GM21737 (cell line): ENCODE results near the gene HRH2.

ENCODE experiments used
- ATAC-seq: cut with Tn5 transposase; IDR thresholded peaks from one replicate; pipeline ENCODE4 v1.9.1; 2021; ENCODE audit warnings: mild to moderate bottlenecking, moderate library complexity; ENCODE audit not compliant: unreplicated experiment

The HRH2 gene

GRCh38 chr5:175674731-175675346 is 17.0 kb downstream of the HRH2 start:
- no peak for ATAC-seq

DNA sequence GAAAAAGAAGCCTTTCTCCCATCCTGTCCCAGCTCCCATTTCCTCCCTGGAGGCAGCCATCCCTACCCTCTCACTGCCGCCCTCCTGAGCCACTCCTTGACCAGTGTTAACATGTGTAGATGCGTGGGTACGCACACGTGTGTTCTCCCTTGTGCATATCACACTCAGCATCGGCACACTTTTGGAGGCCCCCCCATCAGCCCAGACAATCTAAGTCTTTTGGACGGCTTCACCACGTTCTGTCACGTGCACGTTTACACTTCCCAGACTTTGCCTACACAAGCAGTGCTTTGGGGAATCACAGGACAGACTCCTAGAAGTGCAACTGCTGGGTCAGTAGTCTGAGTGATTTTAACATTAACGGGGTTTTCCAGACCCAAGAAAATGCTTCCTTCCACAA is 18.0 kb downstream of the HRH2 start:
- ATAC-seq: no peak

DNA sequence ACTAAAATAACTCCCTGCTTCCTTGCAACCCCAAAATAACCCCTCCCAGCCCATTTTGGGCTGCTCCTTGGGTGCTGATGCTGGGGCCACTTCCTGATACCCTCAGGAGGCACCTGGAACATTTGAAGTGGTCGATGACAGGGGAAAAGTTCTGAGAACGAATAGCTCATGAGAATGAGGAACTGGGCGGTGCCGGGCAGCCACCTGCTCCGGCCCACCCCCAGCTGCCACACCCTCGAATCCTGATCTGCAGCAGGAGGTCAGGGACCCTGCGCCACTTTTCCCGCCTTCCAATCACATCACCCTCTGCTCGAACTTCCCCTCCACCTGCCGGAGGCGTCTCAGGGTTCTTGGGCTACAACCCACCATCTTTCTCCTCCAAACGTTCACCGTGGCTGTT is 19.7 kb downstream of the HRH2 start:
- ATAC-seq: no peak

GRCh38 chr5:175678074-175678473 is 20.2 kb downstream of the HRH2 start:
- no peak for ATAC-seq

DNA sequence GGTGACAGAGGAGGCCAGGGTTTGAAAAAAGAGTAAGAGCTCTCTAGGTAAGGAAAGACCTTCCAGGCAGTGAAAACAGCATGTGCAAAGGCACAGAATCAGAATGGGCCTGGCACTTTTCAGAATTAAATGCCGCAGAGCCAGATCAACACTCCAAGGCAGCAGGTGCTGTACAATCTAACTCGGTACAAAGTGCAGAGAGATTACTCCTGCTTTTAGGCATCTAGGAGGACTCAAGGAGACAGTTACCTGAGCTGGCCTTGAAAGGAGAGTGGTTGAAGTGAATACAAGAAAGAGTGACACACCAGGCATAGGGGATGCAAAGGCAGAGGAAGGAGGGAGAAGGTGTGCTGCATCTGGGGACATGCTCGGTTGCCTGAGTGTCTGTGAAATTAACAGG is 21.5 kb downstream of the HRH2 start:
- no peak for ATAC-seq

DNA sequence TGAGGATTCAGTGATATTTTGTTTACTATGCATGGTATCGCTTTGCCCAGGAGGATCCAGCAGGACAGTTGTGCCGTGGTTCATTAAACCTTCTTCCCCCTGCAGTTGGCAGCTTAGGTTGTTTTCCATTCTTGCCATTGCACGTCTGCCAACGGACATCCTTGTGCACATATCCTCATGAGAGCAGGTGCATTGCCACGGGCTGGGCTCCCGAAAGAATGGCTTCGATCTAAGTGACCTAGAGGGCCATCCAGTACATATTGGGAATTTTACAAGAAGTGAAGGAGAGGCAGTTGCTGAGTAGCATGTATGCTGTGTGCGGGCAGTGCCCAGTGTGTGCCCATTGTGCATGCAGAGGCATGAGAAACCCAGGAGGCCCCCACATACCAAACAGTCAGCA is 22.1 kb downstream of the HRH2 start:
- no peak for ATAC-seq

GRCh38 chr5:175680463-175680862 is 22.6 kb downstream of the HRH2 start:
- ATAC-seq: no peak

- no peak for ATAC-seq
These were observed 23.4 kb downstream of the HRH2 start for GRCh38 chr5:175681045-175681967.

DNA sequence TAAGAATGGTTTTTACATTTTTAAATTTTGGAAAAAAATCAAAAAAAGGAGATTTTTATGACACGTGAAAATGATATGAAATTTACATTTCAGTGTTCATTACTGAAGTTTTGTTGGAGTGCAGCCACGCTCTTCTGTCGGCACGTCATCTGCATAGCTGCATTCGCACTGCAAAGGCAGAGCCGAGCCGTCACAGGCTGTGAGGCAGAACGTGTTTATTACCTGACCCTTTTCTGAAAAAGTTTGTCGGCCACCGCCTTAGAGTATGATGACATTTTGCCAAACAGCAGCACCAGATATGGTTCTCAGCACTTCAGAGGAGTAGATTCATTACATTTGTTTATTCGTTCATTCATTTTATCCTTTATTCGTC is 24.1 kb downstream of the HRH2 start:
- no peak for ATAC-seq

- ATAC-seq: no peak
These were observed 24.8 kb downstream of the HRH2 start for GRCh38 chr5:175682664-175683063.

- ATAC-seq: no peak
These were observed 25.4 kb downstream of the HRH2 start for GRCh38 chr5:175683231-175683630.

GRCh38 chr5:175683921-175684320 is 26.1 kb downstream of the HRH2 start:
- no peak for ATAC-seq

GRCh38 chr5:175684931-175685330 is 27.1 kb downstream of the HRH2 start:
- no peak for ATAC-seq

DNA sequence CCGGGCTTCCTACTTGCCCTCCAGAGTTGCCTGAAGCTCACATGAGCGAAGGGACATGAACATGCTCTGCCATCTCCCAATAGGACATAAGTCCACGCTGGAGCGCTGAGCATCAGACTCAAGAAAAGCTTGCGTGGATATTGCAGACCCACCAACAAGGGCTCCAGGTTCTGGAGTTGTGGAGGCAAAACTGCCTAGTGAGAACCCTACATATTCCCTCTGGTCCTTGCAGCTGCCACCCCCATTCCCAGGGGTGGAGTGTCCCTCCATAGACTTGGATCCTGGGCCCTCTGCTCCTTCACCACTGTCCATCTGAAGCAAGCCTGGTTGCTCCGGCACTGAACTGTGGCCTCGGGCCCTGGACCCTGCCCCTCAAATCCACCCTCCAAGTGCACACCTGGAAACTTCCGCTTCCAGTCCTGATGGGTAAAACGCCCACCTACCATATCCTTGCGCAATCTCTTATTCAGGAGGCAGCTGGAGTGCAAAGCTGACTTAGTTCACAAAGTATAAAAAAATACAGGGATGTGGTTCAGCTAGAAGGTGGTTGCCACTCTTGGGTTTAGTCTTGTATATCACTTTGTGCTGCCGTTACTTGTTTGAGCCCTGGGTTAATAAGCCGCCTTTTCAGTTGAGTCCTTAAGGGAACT is 28.0 kb downstream of the HRH2 start:
- ATAC-seq: no peak

DNA sequence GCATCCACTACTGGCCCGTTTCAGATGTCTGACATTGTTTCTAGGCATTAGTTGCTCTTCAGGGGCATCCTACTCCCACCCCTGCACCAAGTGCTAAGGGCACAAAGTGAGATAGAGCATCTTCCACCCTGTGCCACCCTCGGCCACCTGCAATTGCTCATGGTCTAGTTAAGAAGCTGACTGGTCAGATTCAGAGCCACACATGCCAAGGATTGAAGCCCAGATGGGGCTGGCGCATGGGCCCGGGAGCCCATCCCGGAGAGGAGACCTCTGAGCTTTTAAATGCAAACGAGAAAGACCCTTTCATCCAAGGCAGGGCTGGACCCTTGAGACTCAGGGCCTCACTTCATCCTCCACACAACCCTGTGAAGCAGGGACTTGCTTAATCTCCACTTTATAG is 28.5 kb downstream of the HRH2 start:
- ATAC-seq: no peak

GRCh38 chr5:175686826-175687225 is 29.0 kb downstream of the HRH2 start:
- ATAC-seq: no peak

- ATAC-seq: no peak
These were observed 29.4 kb downstream of the HRH2 start for GRCh38 chr5:175687231-175687701.

DNA sequence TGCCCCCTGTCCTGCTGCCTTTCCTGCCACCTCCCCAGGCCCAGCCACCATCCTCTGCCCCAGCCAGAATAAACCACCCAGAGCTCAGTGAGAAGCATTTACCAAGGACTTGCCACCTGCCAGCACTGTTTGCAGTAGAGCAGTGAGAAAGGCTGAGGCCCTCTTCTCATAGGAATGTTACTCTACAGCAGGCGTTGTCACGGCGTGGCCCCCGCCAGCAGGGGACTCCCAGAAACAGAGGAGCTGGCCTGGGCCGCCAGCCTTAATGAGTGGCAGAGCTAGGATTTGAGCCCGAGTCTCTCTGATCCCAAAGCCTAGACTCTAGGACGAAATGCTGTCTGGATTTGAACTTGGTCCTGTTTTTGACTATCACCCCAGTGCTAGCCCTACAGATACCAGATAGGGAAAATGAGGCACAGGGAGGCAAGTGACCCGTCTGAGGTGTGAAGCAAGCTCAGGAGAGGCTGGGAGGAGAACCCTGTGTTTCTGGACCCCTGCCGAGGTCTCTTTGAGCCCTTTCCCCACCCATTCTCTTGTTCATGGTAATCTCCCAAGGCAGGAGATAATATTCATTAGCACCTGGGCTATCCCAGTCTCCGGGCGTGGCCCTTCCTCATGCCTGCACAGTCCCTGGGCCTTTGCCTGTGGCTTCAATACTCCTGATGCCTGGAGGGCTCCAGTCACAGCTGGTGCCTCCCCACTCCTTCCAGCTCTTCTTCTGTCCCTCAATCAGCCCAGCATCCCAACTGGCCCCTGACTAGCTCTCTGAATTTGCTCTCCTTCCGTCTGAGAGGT is 30.7 kb downstream of the HRH2 start:
- ATAC-seq: no peak

GRCh38 chr5:175689147-175689991 is 31.5 kb downstream of the HRH2 start:
- no peak for ATAC-seq

GRCh38 chr5:175690025-175690424 is 32.2 kb downstream of the HRH2 start:
- no peak for ATAC-seq
